HepG2 (cell line): ENCODE results near the gene FETUB. TPM values are rescaled to one million over a fixed set of nuclear protein-coding genes. Genes with fewer than 3 reads are reported as not detected.
A peak's percentile ranks its signal among the peaks of the same experiment; 100 is the strongest.

Experiments
- PHF5A ChIP-seq: IDR thresholded peaks from one replicate; pipeline ENCODE4 v1.6.1; 2018; ENCODE audit warnings: low read depth, missing genetic modification reagents; ENCODE audit not compliant: unreplicated experiment
- POGZ ChIP-seq: sonication (generic); formaldehyde crosslinking; IDR thresholded peaks from 2 replicates; pipeline ENCODE4 v1.4.0; 2020; ENCODE audit warnings: mild to moderate bottlenecking, missing genetic modification reagents
- POLR2AphosphoS5 ChIP-seq: IDR thresholded peaks from 2 replicates; pipeline ENCODE4 v1.6.1; 2012; ENCODE audit warnings: low read depth, low read length
- RFXAP ChIP-seq: sonication (generic); formaldehyde crosslinking; IDR thresholded peaks from 2 replicates; pipeline ENCODE4 v1.4.0; 2020; ENCODE audit warnings: missing genetic modification reagents, borderline replicate concordance
- U2AF1 ChIP-seq: fragments of 200-400 bp; formaldehyde crosslinking; optimal IDR thresholded peaks from 2 replicates; pipeline ENCODE3; 2017; ENCODE audit warnings: mild to moderate bottlenecking, low read depth, low read length
- ZBTB20 ChIP-seq: sonication (generic); formaldehyde crosslinking; IDR thresholded peaks from 2 replicates; pipeline ENCODE4 v1.8.1; 2023; ENCODE audit warnings: missing genetic modification reagents, low read depth, mild to moderate bottlenecking, borderline replicate concordance
- ZNF207 ChIP-seq: fragments of 450-650 bp; IDR thresholded peaks from 2 replicates; pipeline ENCODE4 v1.6.1; 2016; ENCODE audit warnings: antibody characterized with exemption, borderline replicate concordance
- ZNF326 ChIP-seq: sonication (generic); formaldehyde crosslinking; IDR thresholded peaks from 2 replicates; pipeline ENCODE4 v1.4.0; 2020; ENCODE audit warnings: missing genetic modification reagents, borderline replicate concordance
- polyA plus RNA-seq, 8 experiments: library from polyadenylated mRNA; depleted of rRNA in 3 of 8; stranded (reverse) in 7 of 8; unstranded in 1 of 8; fragments of >200 nt; fragmentation: Illumina TruSeq in 4 of 8; extraction: Trizol in 4 of 8; gene quantifications; 2 replicates each; pipeline versions ENCODE4 v1.2.1 to v1.2.3, GENCODE V29; 2011 to 2016; ENCODE audit warnings: low read depth in 4 of 8, missing spikeins in 1 of 8, mixed read lengths in 1 of 8; ENCODE audit not compliant: insufficient read depth in 1 of 8
- total RNA-seq, 5 experiments: library from RNA; depleted of rRNA; stranded (reverse); fragments of >200 nt; fragmentation: Illumina TruSeq; extraction: Trizol; gene quantifications; 2 replicates each; pipeline ENCODE4 v1.2.3, GENCODE V29; 2016; ENCODE audit warnings: low read depth in 1 of 5
- TF ChIP-seq, protein P1 (sequence below): fragments of 450-650 bp; IDR thresholded peaks from 2 replicates; pipeline ENCODE4 v1.6.1; 2016
- TF ChIP-seq, protein P2 (sequence below): sonication (generic); formaldehyde crosslinking; IDR thresholded peaks from 2 replicates; pipeline ENCODE4 v1.5.0; 2020; ENCODE audit warnings: mild to moderate bottlenecking, missing genetic modification reagents
- TF ChIP-seq, protein P3 (sequence below): sonication (generic); formaldehyde crosslinking; IDR thresholded peaks from 2 replicates; pipeline ENCODE4 v1.5.0; 2020; ENCODE audit warnings: missing genetic modification reagents
- TF ChIP-seq, protein P4 (sequence below): sonication (generic); formaldehyde crosslinking; IDR thresholded peaks from 2 replicates; pipeline ENCODE4 v1.8.0; 2022; ENCODE audit warnings: mild to moderate bottlenecking, missing genetic modification reagents, moderate library complexity
- TF ChIP-seq, protein P5 (sequence below): sonication (generic); formaldehyde crosslinking; IDR thresholded peaks from 2 replicates; pipeline ENCODE4 v1.4.0; 2020; ENCODE audit warnings: missing genetic modification reagents
- TF ChIP-seq, protein P6 (sequence below): sonication (generic); formaldehyde crosslinking; IDR thresholded peaks from 2 replicates; pipeline ENCODE4 v1.4.0; 2020; ENCODE audit warnings: missing genetic modification reagents; ENCODE audit errors: not compliant biosample characterization
- TF ChIP-seq, protein P7 (sequence below): sonication (generic); formaldehyde crosslinking; IDR thresholded peaks from 2 replicates; pipeline ENCODE4 v1.4.0; 2020; ENCODE audit warnings: missing genetic modification reagents, low read depth, mild to moderate bottlenecking, borderline replicate concordance
- TF ChIP-seq, protein P8 (sequence below): sonication (generic); formaldehyde crosslinking; conservative IDR thresholded peaks from 2 replicates; pipeline ENCODE4 v1.4.0; 2020; ENCODE audit warnings: missing genetic modification reagents

The FETUB gene
- total and polyA plus RNA-seq, 2 of the 13 experiments (the other 11 are each of a cell fraction or from before 2014, with no cell fraction given): 2.1 to 4.4 TPM

DNA sequence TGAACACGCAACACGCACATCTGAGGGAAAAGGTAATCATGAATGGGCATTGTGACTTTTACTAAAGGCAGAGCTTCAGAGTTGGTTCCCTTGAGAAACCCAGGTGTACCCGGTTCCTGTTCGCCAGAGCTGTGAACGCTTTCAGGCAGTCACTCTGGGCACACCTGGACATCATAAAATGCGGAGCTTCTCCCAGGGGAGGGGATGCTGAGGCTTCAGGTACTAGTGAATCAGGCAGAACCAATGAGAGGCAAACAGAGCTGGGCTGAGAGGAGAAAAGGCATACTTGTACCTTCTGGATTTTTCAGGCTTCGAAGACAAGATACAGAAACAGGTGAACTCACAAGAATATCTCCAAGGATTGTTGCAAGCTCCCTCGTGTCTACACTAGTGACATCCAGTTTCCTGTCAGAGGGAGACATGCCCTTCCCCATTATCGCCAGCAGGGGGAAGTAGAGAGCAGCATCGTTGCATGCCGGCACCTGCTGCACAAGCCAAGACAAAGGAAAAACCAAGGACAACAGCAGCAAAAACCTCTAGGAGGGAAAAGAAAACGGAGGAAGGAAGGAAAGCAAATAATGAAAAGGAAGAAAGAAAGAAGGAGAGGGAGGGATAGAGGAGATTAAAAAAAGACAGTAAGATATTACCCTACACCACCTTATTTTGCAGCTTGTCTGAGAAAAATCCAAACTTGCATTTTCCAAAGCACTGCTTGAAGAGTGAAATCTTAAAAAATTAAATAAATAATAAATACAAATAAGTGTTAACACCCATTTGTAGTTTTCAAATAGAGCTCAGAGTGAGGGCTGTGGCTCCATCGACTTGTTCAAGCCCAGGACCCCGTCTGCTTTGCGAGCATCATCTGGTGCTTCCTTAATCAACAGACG is 25.4 kb upstream of the FETUB start (continued):
- TF ChIP-seq, protein P1, sequence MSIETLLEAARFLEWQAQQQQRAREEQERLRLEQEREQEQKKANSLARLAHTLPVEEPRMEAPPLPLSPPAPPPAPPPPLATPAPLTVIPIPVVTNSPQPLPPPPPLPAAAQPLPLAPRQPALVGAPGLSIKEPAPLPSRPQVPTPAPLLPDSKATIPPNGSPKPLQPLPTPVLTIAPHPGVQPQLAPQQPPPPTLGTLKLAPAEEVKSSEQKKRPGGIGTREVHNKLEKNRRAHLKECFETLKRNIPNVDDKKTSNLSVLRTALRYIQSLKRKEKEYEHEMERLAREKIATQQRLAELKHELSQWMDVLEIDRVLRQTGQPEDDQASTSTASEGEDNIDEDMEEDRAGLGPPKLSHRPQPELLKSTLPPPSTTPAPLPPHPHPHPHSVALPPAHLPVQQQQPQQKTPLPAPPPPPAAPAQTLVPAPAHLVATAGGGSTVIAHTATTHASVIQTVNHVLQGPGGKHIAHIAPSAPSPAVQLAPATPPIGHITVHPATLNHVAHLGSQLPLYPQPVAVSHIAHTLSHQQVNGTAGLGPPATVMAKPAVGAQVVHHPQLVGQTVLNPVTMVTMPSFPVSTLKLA: peak; percentile 52
- TF ChIP-seq, protein P2, sequence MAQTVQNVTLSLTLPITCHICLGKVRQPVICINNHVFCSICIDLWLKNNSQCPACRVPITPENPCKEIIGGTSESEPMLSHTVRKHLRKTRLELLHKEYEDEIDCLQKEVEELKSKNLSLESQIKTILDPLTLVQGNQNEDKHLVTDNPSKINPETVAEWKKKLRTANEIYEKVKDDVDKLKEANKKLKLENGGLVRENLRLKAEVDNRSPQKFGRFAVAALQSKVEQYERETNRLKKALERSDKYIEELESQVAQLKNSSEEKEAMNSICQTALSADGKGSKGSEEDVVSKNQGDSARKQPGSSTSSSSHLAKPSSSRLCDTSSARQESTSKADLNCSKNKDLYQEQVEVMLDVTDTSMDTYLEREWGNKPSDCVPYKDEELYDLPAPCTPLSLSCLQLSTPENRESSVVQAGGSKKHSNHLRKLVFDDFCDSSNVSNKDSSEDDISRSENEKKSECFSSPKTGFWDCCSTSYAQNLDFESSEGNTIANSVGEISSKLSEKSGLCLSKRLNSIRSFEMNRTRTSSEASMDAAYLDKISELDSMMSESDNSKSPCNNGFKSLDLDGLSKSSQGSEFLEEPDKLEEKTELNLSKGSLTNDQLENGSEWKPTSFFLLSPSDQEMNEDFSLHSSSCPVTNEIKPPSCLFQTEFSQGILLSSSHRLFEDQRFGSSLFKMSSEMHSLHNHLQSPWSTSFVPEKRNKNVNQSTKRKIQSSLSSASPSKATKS (CRISPR knock-in tag): no peak
- TF ChIP-seq, protein P3, sequence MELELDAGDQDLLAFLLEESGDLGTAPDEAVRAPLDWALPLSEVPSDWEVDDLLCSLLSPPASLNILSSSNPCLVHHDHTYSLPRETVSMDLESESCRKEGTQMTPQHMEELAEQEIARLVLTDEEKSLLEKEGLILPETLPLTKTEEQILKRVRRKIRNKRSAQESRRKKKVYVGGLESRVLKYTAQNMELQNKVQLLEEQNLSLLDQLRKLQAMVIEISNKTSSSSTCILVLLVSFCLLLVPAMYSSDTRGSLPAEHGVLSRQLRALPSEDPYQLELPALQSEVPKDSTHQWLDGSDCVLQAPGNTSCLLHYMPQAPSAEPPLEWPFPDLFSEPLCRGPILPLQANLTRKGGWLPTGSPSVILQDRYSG (CRISPR knock-in tag): no peak
- TF ChIP-seq PHF5A (CRISPR knock-in tag) (no peak), U2AF1 (no peak), POGZ (CRISPR knock-in tag) (no peak; the same call in 1 of the 2 replicates), ZNF326 (CRISPR knock-in tag) (no peak), ZNF207 (no peak), POLR2AphosphoS5 (peak; percentile 67), RFXAP (CRISPR knock-in tag) (no peak), ZBTB20 (CRISPR knock-in tag) (no peak)
- TF ChIP-seq, protein P4, sequence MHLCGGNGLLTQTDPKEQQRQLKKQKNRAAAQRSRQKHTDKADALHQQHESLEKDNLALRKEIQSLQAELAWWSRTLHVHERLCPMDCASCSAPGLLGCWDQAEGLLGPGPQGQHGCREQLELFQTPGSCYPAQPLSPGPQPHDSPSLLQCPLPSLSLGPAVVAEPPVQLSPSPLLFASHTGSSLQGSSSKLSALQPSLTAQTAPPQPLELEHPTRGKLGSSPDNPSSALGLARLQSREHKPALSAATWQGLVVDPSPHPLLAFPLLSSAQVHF (CRISPR knock-in tag): peak; percentile 10; the same call in 1 of the 2 replicates
- TF ChIP-seq, protein P5, sequence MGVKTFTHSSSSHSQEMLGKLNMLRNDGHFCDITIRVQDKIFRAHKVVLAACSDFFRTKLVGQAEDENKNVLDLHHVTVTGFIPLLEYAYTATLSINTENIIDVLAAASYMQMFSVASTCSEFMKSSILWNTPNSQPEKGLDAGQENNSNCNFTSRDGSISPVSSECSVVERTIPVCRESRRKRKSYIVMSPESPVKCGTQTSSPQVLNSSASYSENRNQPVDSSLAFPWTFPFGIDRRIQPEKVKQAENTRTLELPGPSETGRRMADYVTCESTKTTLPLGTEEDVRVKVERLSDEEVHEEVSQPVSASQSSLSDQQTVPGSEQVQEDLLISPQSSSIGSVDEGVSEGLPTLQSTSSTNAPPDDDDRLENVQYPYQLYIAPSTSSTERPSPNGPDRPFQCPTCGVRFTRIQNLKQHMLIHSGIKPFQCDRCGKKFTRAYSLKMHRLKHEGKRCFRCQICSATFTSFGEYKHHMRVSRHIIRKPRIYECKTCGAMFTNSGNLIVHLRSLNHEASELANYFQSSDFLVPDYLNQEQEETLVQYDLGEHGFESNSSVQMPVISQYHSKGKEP: no peak
- TF ChIP-seq, protein P6, sequence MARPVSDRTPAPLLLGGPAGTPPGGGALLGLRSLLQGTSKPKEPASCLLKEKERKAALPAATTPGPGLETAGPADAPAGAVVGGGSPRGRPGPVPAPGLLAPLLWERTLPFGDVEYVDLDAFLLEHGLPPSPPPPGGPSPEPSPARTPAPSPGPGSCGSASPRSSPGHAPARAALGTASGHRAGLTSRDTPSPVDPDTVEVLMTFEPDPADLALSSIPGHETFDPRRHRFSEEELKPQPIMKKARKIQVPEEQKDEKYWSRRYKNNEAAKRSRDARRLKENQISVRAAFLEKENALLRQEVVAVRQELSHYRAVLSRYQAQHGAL (CRISPR knock-in tag): no peak
- TF ChIP-seq, protein P7, sequence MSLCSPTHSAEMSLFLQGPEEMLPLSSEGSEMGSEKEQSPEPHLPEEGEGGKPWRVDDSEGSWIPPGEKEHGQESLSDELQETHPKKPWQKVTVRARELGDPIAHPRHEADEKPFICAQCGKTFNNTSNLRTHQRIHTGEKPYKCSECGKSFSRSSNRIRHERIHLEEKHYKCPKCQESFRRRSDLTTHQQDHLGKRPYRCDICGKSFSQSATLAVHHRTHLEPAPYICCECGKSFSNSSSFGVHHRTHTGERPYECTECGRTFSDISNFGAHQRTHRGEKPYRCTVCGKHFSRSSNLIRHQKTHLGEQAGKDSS (CRISPR knock-in tag): peak; percentile 70; the same call in 1 of the 2 replicates
- TF ChIP-seq, protein P8, sequence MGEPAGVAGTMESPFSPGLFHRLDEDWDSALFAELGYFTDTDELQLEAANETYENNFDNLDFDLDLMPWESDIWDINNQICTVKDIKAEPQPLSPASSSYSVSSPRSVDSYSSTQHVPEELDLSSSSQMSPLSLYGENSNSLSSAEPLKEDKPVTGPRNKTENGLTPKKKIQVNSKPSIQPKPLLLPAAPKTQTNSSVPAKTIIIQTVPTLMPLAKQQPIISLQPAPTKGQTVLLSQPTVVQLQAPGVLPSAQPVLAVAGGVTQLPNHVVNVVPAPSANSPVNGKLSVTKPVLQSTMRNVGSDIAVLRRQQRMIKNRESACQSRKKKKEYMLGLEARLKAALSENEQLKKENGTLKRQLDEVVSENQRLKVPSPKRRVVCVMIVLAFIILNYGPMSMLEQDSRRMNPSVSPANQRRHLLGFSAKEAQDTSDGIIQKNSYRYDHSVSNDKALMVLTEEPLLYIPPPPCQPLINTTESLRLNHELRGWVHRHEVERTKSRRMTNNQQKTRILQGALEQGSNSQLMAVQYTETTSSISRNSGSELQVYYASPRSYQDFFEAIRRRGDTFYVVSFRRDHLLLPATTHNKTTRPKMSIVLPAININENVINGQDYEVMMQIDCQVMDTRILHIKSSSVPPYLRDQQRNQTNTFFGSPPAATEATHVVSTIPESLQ: no peak; the same call in 1 of the 2 replicates
